H9 (cell line): ENCODE measurements around the gene PAK1. TPM values are rescaled to one million over a fixed set of nuclear protein-coding genes. Genes with fewer than 3 reads are reported as not detected.

Experiments
- DNase-seq: peaks from one replicate; pipeline ENCODE4 v3.0.0-alpha.2; 2017
- H2AFZ ChIP-seq: one replicate; pipeline ENCODE4 v1.6.1; 2013; ENCODE audit warnings: mild to moderate bottlenecking, low read length, control low read depth, moderate library complexity
- H2AK5ac ChIP-seq: 2 replicates; pipeline ENCODE4 v1.6.1; 2013; ENCODE audit warnings: low read length, control low read depth, mixed read lengths; ENCODE audit not compliant: insufficient read length
- H2BK120ac ChIP-seq: one replicate; pipeline ENCODE4 v1.6.1; 2013; ENCODE audit warnings: low read depth, mild to moderate bottlenecking, low read length, control low read depth, inconsistent platforms; ENCODE audit not compliant: poor library complexity, severe bottlenecking
- H2BK12ac ChIP-seq: 2 replicates; pipeline ENCODE4 v1.6.1; 2013; ENCODE audit warnings: low read length, control low read depth, mixed read lengths, low read depth; ENCODE audit not compliant: insufficient read length
- H2BK15ac ChIP-seq: 2 replicates; pipeline ENCODE4 v1.6.1; 2013; ENCODE audit warnings: low read depth, low read length, control low read depth
- H2BK20ac ChIP-seq: one replicate; pipeline ENCODE4 v1.6.1; 2013; ENCODE audit warnings: low read depth, mild to moderate bottlenecking, low read length, control low read depth, inconsistent platforms; ENCODE audit not compliant: poor library complexity, severe bottlenecking
- H2BK5ac ChIP-seq: 2 replicates; pipeline ENCODE4 v1.6.1; 2013; ENCODE audit warnings: low read length, control low read depth, mixed read lengths; ENCODE audit not compliant: insufficient read length
- H3K14ac ChIP-seq: 2 replicates; pipeline ENCODE4 v1.6.1; 2013; ENCODE audit warnings: low read length, control low read depth; ENCODE audit not compliant: insufficient read depth
- H3K18ac ChIP-seq: 2 replicates; pipeline ENCODE4 v1.6.1; 2013; ENCODE audit warnings: low read depth, mild to moderate bottlenecking, mixed read lengths, low read length, control low read depth; ENCODE audit not compliant: insufficient read length
- H3K23ac ChIP-seq: 2 replicates; pipeline ENCODE4 v1.6.1; 2013; ENCODE audit warnings: low read length, control low read depth, mixed read lengths, low read depth; ENCODE audit not compliant: insufficient read length
- H3K23me2 ChIP-seq: 2 replicates; pipeline ENCODE4 v1.6.1; 2013; ENCODE audit warnings: low read depth, mild to moderate bottlenecking, mixed read lengths, low read length, control low read depth; ENCODE audit not compliant: insufficient read length, poor library complexity, severe bottlenecking
- H3K27ac ChIP-seq: 2 replicates; pipeline ENCODE4 v1.5.1; 2013; ENCODE audit warnings: low read length, control low read depth, mixed read lengths, low read depth; ENCODE audit not compliant: insufficient read length
- H3K27me3 ChIP-seq: 2 replicates; pipeline ENCODE4 v1.6.1; 2013; ENCODE audit warnings: low read length, control low read depth, inconsistent platforms; ENCODE audit not compliant: insufficient read depth
- H3K4ac ChIP-seq: 2 replicates; pipeline ENCODE4 v1.6.1; 2013; ENCODE audit warnings: low read depth, mild to moderate bottlenecking, control low read depth, inconsistent platforms, low read length, moderate library complexity
- H3K4me1 ChIP-seq: 2 replicates; pipeline ENCODE4 v1.6.1; 2013; ENCODE audit warnings: low read length, control low read depth, inconsistent platforms; ENCODE audit not compliant: insufficient read depth
- H3K4me2 ChIP-seq: 2 replicates; pipeline ENCODE4 v1.6.1; 2013; ENCODE audit warnings: low read length, control low read depth, mixed read lengths; ENCODE audit not compliant: insufficient read length, insufficient read depth
- H3K56ac ChIP-seq: 2 replicates; pipeline ENCODE4 v1.6.1; 2013; ENCODE audit warnings: low read depth, mild to moderate bottlenecking, mixed read lengths, low read length, control low read depth; ENCODE audit not compliant: insufficient read length
- H3K79me1 ChIP-seq: 2 replicates; pipeline ENCODE4 v1.6.1; 2013; ENCODE audit warnings: low read depth, mild to moderate bottlenecking, moderate library complexity, low read length, control low read depth, inconsistent platforms; ENCODE audit not compliant: insufficient read depth, poor library complexity, severe bottlenecking
- H3K79me2 ChIP-seq: 2 replicates; pipeline ENCODE4 v1.6.1; 2013; ENCODE audit warnings: low read length, control low read depth, inconsistent platforms; ENCODE audit not compliant: insufficient read depth
- H3K9ac ChIP-seq: 2 replicates; pipeline ENCODE4 v1.6.1; 2013; ENCODE audit warnings: low read length, control low read depth, mixed read lengths; ENCODE audit not compliant: insufficient read length; ENCODE audit errors: extremely low read depth
- H3K9me3 ChIP-seq: one replicate; pipeline ENCODE4 v1.6.1; 2013; ENCODE audit warnings: low read depth, low read length, inconsistent platforms; ENCODE audit not compliant: control insufficient read depth
- H3T11ph ChIP-seq: one replicate; pipeline ENCODE4 v1.6.1; 2013; ENCODE audit warnings: mild to moderate bottlenecking, low read length, control low read depth, inconsistent platforms
- H4K20me1 ChIP-seq: one replicate; pipeline ENCODE4 v1.6.1; 2013; ENCODE audit not compliant: control insufficient read depth, insufficient read length, insufficient read depth
- H4K5ac ChIP-seq: 2 replicates; pipeline ENCODE4 v1.6.1; 2013; ENCODE audit warnings: low read depth, mild to moderate bottlenecking, mixed read lengths, low read length, control low read depth; ENCODE audit not compliant: insufficient read length
- H4K8ac ChIP-seq: replicated peaks from 2 replicates; pipeline ENCODE4 v1.6.1; 2013; ENCODE audit warnings: low read length, control low read depth, mixed read lengths, low read depth; ENCODE audit not compliant: insufficient read length
- H4K91ac ChIP-seq: 2 replicates; pipeline ENCODE4 v1.6.1; 2013; ENCODE audit warnings: low read depth, mild to moderate bottlenecking, moderate library complexity, mixed read lengths, low read length, control low read depth; ENCODE audit not compliant: insufficient read length
- H3K27ac Mint-ChIP-seq, 3 experiments: 2 replicates in 2 of 3; 3 replicates in 1 of 3; pipeline ENCODE4 v1.8.0; 2020 to 2021; ENCODE audit warnings: mixed read lengths in 3 of 3, mild to moderate bottlenecking in 1 of 3, moderate library complexity in 1 of 3
- H3K27me3 Mint-ChIP-seq: 2 replicates; pipeline ENCODE4 v1.8.0; 2021; ENCODE audit warnings: low read depth, mild to moderate bottlenecking, moderate library complexity, mixed read lengths
- H3K36me3 Mint-ChIP-seq, 3 experiments: 2 replicates in 2 of 3; 3 replicates in 1 of 3; pipeline ENCODE4 v1.8.0; 2020 to 2021; ENCODE audit warnings: low read depth in 3 of 3, mixed read lengths in 3 of 3; ENCODE audit not compliant: insufficient read depth in 1 of 3
- H3K4me1 Mint-ChIP-seq, 2 experiments: 2 replicates each; pipeline ENCODE4 v1.8.0; 2020; ENCODE audit warnings: mixed read lengths in 2 of 2
- H3K4me3 Mint-ChIP-seq, 2 experiments: 2 replicates in 1 of 2; 3 replicates in 1 of 2; pipeline ENCODE4 v1.8.0; 2020 to 2021; ENCODE audit warnings: mild to moderate bottlenecking in 2 of 2, mixed read lengths in 2 of 2, moderate library complexity in 1 of 2
- H3K9me3 Mint-ChIP-seq, 2 experiments: 2 replicates in 1 of 2; 3 replicates in 1 of 2; pipeline ENCODE4 v1.8.0; 2020; ENCODE audit warnings: mild to moderate bottlenecking in 2 of 2, mixed read lengths in 2 of 2, moderate library complexity in 1 of 2
- CTCF ChIP-seq: fragments of 200-600 bp; sonication (generic); conservative IDR thresholded peaks from 3 replicates; pipeline ENCODE4 v1.8.0; 2021; ENCODE audit warnings: antibody characterized with exemption, mild to moderate bottlenecking
- WGBS: extraction: QIAGEN DNeasy Blood & Tissue Kit; methylation state at CpG from one replicate; pipeline ENCODE4 v1.1.7; 2013; ENCODE audit warnings: missing lambda C conversion rate, low lambda C conversion rate, mixed read lengths; ENCODE audit not compliant: insufficient read length; ENCODE audit errors: extremely low coverage; 5-methylcytosine and 5-hydroxymethylcytosine counted together
- total RNA-seq: library from RNA; stranded (reverse); gene quantifications from 2 replicates; pipeline ENCODE4 v1.2.1, GENCODE V29; 2021

The PAK1 gene
- total RNA-seq, 1 experiment from 2014 or later, result 122 TPM

GRCh38 chr11:77506857-77507256 is 33.0 kb upstream of the PAK1 start:
- no peak overlapping the region for H2BK12ac ChIP-seq
- H3K23me2 ChIP-seq, result no peaks in the 10 kb centered on the region
- no peak overlapping the region for H2BK120ac ChIP-seq
- peaks cover 0 to 5% of the 10 kb centered on the region in 2 experiments; a peak in 2 of 5 replicates for H3K9me3 Mint-ChIP-seq
- H3K14ac ChIP-seq, result no peak overlapping the region
- no peak overlapping the region for H3K56ac ChIP-seq
- H3K27ac ChIP-seq, result no peak overlapping the region
- no peak overlapping the region for H4K8ac ChIP-seq
- no peaks in the 10 kb centered on the region for H4K20me1 ChIP-seq
- H3K27ac Mint-ChIP-seq, result no peak overlapping the region
- no peaks in the 10 kb centered on the region for H3K79me2 ChIP-seq
- no peak overlapping the region for H3K4ac ChIP-seq
- no peaks in the 10 kb centered on the region for H3K79me1 ChIP-seq
- no peak overlapping the region for H3K4me2 ChIP-seq
- no peaks in the 10 kb centered on the region for H3K9me3 ChIP-seq
- no peaks in the 10 kb centered on the region; the same call in 1 of the 2 replicates for H3K27me3 Mint-ChIP-seq
- DNase-seq, result no peak
- H2BK20ac ChIP-seq, result no peak overlapping the region
- no peaks in the 10 kb centered on the region for H3K27me3 ChIP-seq
- no peak overlapping the region for H3K4me3 Mint-ChIP-seq
- H4K5ac ChIP-seq, result no peak overlapping the region
- no CpG with 5 or more reads among the region's 2 CpGs for WGBS
- no peak overlapping the region for H3K18ac ChIP-seq
- no peak overlapping the region for H3K9ac ChIP-seq
- no peak overlapping the region for H4K91ac ChIP-seq
- 0 out of 7 replicates have a peak, but pooled peaks cover 0 to 4% (median 0%) of the 10 kb centered on the region in 3 experiments for H3K36me3 Mint-ChIP-seq
- H3T11ph ChIP-seq, result no peak overlapping the region
- no peak overlapping the region for H2BK15ac ChIP-seq
- H2BK5ac ChIP-seq, result no peak overlapping the region
- no peak overlapping the region for H2AFZ ChIP-seq
- no peak overlapping the region for H2AK5ac ChIP-seq
- H3K4me1 Mint-ChIP-seq, result peaks cover 7 to 9% of the 10 kb centered on the region in 2 experiments
- no peak overlapping the region for H3K23ac ChIP-seq
- H3K4me1 ChIP-seq, result peaks cover 5% of the 10 kb centered on the region; the same call in 1 of the 2 replicates
- no peak for TF ChIP-seq CTCF
